Left ventricle myocardium inferior (tissue), 1 donor: Measurements from ENCODE around the gene RGS9. TPM values are rescaled to one million over a fixed set of nuclear protein-coding genes. Genes with fewer than 3 reads are reported as not detected.

Source experiments
- DNase-seq: peaks from one replicate; pipeline ENCODE4 v3.0.0-alpha.2; 2020
- H3K27ac ChIP-seq: fragments of 200-600 bp; replicated peaks from 2 replicates; pipeline ENCODE4 v1.8.0; 2021
- H3K27me3 ChIP-seq: fragments of 200-600 bp; 2 replicates; pipeline ENCODE4 v1.8.0; 2021; ENCODE audit warnings: low read depth
- H3K36me3 ChIP-seq: fragments of 200-600 bp; 2 replicates; pipeline ENCODE4 v1.8.0; 2021
- H3K4me1 ChIP-seq: fragments of 200-600 bp; 2 replicates; pipeline ENCODE4 v1.8.0; 2021
- H3K4me3 ChIP-seq: fragments of 200-600 bp; 2 replicates; pipeline ENCODE4 v1.8.0; 2021; ENCODE audit warnings: mild to moderate bottlenecking, moderate library complexity
- H3K9me3 ChIP-seq: fragments of 200-600 bp; replicated peaks from 2 replicates; pipeline ENCODE4 v1.8.0; 2021
- intact Hi-C: fragments of 100-400 bp; cut with micrococcal nuclease; formaldehyde crosslinking; loops from one replicate; pipeline ENCODE4 v1.11.0; 2022
- total RNA-seq: library from RNA; stranded (reverse); fragmentation: NEBNext Ultra II Directional; extraction: Animal tissue kit (Norgen Biotek cat#: 25700); gene quantifications from one replicate; pipeline ENCODE4 v1.2.1, GENCODE V29; 2021
- TF ChIP-seq, protein P1 (sequence below): fragments of 200-600 bp; IDR thresholded peaks from 2 replicates; pipeline ENCODE4 v1.8.0; 2021; ENCODE audit warnings: antibody characterized with exemption, mild to moderate bottlenecking, borderline replicate concordance
- donor health status: DM: no; HTN: yes; CAD: no; lungs with severe emphysema.

The RGS9 gene
- total RNA-seq, 1 donor from 2014 or later = 1.6 TPM

DNA sequence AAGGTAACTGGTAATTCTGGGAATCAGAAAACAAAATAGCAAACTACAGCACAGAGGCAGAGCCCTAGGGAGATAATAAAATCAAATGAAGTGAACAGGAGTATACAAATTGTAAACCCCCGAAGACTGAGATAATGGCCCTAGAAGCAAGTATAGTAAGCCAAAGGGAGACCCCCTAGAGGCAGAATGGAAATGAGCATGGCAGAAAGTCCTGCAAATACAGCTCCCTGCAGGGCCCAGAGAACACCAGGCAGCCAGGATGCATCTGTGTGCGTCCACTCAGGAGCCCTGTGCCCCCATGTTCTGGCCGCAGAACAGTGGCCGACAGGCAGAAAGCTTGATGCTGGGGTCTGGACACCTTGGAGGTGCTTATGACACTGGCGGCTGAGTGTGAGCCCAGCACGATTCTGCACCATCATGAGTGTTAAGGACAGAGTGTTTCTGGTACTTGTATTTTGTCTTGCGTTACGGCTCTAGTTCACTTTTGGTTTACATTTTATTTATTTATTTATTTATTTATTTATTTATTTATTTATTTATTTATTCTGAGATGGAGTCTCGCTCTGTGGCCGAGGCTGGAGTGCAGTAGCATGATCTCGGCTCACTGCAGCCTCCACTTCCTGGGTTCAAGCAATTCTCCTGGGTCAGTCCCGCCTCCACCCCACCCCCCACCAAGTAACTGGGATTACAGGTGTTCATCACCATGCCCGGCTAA is 48.7 kb downstream of the RGS9 start:
- no peaks in the 10 kb centered on the region for H3K4me1 ChIP-seq
- no peak overlapping the region for H3K27ac ChIP-seq
- H3K4me3 ChIP-seq = no peak overlapping the region
- H3K9me3 ChIP-seq = no peaks in the 10 kb centered on the region
- TF ChIP-seq, protein P1, sequence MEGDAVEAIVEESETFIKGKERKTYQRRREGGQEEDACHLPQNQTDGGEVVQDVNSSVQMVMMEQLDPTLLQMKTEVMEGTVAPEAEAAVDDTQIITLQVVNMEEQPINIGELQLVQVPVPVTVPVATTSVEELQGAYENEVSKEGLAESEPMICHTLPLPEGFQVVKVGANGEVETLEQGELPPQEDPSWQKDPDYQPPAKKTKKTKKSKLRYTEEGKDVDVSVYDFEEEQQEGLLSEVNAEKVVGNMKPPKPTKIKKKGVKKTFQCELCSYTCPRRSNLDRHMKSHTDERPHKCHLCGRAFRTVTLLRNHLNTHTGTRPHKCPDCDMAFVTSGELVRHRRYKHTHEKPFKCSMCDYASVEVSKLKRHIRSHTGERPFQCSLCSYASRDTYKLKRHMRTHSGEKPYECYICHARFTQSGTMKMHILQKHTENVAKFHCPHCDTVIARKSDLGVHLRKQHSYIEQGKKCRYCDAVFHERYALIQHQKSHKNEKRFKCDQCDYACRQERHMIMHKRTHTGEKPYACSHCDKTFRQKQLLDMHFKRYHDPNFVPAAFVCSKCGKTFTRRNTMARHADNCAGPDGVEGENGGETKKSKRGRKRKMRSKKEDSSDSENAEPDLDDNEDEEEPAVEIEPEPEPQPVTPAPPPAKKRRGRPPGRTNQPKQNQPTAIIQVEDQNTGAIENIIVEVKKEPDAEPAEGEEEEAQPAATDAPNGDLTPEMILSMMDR = no peak
- intact Hi-C loops = no loop called here
- DNase-seq = no peak
- H3K36me3 ChIP-seq = no peaks in the 10 kb centered on the region
- H3K27me3 ChIP-seq = peaks cover 61% of the 10 kb centered on the region

DNA sequence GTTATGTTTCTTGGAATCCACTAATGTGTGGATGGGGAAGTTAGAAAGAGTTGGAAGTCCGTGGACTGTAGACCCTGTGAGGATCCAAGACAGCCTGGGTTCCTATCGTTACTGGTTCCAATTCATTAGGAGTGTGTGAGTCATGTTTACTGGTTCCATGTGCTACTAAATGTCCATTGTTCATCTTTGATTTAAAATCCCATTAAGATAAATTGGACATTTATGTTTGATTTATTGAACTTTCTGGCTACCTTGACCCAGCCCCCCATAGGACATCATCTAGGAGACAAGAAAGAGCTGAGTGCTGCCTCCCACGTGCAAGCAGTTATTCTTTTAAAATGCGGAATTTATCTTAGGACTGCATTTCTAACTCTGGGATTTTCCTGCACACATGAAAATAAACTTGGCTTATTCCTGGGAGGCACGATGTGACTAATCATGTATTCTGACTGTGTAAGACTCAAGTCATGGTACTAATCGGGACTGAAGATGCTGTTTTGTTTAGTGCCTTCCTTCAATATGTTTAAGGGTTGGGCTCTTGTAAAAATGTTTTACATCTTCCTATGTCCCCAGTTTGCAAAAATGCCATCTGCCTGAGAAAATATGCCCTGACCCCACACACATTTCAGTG is 53.4 kb downstream of the RGS9 start:
- Histone ChIP-seq H3K9me3 (no peaks in the 10 kb centered on the region), H3K36me3 (no peaks in the 10 kb centered on the region), H3K27me3 (peaks cover 17% of the 10 kb centered on the region), H3K27ac (no peak overlapping the region), H3K4me1 (no peaks in the 10 kb centered on the region), H3K4me3 (no peak overlapping the region)
- TF ChIP-seq, protein P1 = no peak
- no peak for DNase-seq
- intact Hi-C loops = no loop called here

DNA sequence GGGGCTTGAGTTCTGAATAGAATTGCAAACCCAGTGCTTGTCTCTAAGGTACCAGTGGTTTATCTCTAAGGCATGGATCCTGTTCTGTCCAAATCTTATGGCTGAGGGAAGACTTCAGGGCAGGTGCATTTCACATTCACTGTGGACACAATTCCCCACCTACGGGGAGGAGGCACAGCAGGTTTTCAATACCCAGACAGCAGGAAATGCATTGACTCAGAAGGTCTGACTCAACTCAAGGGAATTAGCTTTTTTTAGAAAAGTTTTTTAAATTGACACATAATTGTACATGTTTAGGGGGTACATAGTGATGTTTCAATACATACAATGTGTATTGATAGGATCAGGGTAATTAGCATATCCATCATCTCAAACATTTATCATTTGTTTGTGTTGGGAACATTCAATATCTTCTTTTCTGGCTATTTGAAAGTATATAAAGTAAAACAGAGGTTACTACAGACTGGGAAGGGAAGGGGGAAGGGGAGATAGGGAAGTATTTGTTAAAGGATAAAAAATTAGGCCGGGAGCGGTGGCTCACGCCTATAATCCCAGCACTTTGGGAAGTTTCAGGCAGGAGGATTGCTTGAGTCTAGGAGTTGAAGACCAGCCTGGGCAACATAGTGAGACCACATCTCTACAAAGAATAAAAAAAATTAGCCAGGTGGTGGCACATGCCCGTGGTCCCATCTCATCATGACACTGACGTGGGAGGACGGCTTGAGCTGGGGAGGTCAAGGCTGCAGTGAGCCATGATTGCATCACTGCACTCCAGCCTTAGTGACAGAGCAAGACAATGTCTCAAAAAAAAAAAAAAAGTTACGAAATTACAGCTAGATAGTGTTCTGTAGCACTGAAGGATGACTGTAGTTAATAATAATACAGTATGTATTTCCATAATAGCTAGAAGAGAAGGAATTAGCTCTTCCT is 54.9 kb downstream of the RGS9 start:
- Histone ChIP-seq H3K27me3 (peaks cover 4% of the 10 kb centered on the region), H3K4me3 (no peak overlapping the region), H3K36me3 (no peaks in the 10 kb centered on the region), H3K27ac (no peak overlapping the region), H3K4me1 (no peaks in the 10 kb centered on the region), H3K9me3 (no peaks in the 10 kb centered on the region)
- TF ChIP-seq, protein P1 = no peak
- intact Hi-C loops = no loop called here
- DNase-seq = no peak

DNA sequence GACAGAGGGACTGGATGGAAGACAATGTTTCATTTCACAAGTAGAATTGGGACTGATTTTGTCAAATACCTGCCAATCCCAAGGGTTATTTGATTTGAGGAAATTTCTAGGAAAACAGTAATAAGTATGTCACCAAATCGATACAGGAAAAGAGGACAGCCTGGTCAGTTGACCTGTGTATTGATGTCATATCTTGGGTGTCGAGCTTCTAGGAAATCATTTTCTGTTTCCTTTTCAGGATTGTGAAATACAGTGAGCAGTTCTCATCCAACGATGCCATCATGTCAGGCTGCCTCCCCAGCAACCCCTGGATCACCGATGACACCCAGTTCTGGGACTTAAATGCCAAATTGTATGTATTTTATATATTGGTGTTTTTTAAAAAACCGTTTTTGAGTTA is 56.1 kb downstream of the RGS9 start:
- Histone ChIP-seq H3K27ac (no peak overlapping the region), H3K36me3 (no peaks in the 10 kb centered on the region), H3K4me3 (no peak overlapping the region), H3K27me3 (peaks cover 4% of the 10 kb centered on the region), H3K9me3 (no peaks in the 10 kb centered on the region), H3K4me1 (no peaks in the 10 kb centered on the region)
- intact Hi-C loops = no loop called here
- TF ChIP-seq, protein P1 = no peak
- no peak for DNase-seq

DNA sequence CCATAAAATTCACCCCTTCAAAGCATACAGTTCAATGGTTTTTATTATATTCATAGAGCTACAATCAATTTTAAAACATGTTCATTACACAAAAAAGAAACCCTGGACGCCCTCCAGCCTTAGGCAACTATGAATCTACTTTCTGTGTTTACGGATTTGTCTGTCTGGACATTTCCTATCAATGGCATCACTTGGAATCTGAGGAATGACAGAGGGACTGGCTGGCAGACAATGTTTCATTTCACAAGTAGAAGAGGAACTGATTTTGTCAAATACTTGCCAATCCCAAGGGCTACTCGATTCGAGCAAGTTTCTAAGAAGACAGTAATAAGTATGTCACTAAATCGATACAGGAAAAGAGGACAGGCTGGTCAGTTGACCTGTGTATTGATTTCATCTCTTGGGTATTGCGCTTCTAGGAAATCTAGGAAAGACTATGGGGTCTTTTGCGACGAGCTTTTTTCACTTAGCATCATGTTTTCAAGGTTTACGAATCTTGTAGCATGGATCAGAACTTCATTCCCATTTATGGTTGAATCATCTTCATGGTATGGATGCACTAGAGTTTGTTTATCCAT is 56.6 kb downstream of the RGS9 start:
- TF ChIP-seq, protein P1 = no peak
- Histone ChIP-seq H3K27ac (no peak overlapping the region), H3K4me3 (no peak overlapping the region), H3K9me3 (no peaks in the 10 kb centered on the region), H3K36me3 (no peaks in the 10 kb centered on the region), H3K4me1 (no peaks in the 10 kb centered on the region), H3K27me3 (peaks cover under 1% of the 10 kb centered on the region)
- intact Hi-C loops = no loop called here
- DNase-seq = no peak
